Stimulated activated CD4-positive, alpha-beta T cell treated with anti-CD3 and anti-CD28 coated beads, Interleukin-12 subunit alpha, Interleukin-12 subunit beta, amount 100 ng/mL, for 48 hours (primary cell): Measurements from ENCODE around the gene SMIM7.

Experiments used
- DNase-seq, 3 donors: peaks; one replicate each; pipeline ENCODE4 v3.0.0-alpha.2; 2020; ENCODE audit warnings: low read depth in 2 of 3, low spot score in 1 of 3

SMIM7 gene

DNA sequence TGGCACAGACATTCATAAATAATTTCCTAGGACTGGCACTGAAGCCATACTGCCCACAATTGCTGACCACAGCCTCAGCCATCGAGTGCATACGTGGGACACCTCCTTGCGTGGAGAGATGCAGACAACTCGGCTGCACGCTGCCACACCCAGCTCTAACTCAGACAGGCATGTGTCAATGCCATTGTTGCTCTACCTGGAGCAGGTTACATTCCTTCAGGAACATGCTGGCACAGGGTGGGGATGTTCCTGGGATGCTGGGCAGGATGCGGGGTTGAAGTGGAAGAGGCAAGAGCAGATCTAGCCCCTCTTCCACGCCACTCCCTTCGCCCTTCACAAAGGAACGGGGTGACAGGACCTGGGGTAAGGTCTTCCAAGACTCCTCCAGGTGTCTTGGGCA is 63.5 kb downstream of the SMIM7 start:
- DNase-seq = no peak
